Heart left ventricle (tissue), 16 donors: ENCODE data around the gene FXYD5. TPM values are rescaled to one million over a fixed set of nuclear protein-coding genes. Genes with fewer than 3 reads are reported as not detected.
"Not testable (repeated sequence)": the region's sequence is repeated elsewhere in the genome, so short reads cannot be mapped to it uniquely, and the experiment has no call there.

Experiments used
- ATAC-seq, 4 donors: fragments of 200-7000 bp; cut with Tn5 transposase; one replicate each; pipeline ENCODE4 v1.9.1; 2020 to 2022; ENCODE audit warnings: moderate library complexity in 4 of 4, mild to moderate bottlenecking in 3 of 4, moderate number of reproducible peaks in 1 of 4
- DNase-seq, 5 donors: peaks; one replicate each; pipeline ENCODE4 v3.0.0-alpha.2; 2020
- H3K27ac ChIP-seq, 12 donors: fragments of 200-600 bp; sonication (generic) in 4 of 12; one replicate each; pipeline versions ENCODE4 v1.5.0 to v1.8.0; 2016 to 2022; ENCODE audit warnings: mild to moderate bottlenecking in 2 of 12
- H3K27me3 ChIP-seq, 9 donors: fragments of 200-600 bp; sonication (generic) in 2 of 9; one replicate each; pipeline versions ENCODE4 v1.5.1 to v1.8.0; 2016 to 2022; ENCODE audit warnings: mild to moderate bottlenecking in 3 of 9
- H3K36me3 ChIP-seq, 9 donors: fragments of 200-600 bp; sonication (generic) in 2 of 9; one replicate each; pipeline versions ENCODE4 v1.5.0 to v1.8.0; 2018 to 2022; ENCODE audit warnings: mild to moderate bottlenecking in 2 of 9
- H3K4me1 ChIP-seq, 12 donors: fragments of 200-600 bp; sonication (generic) in 4 of 12; one replicate each; pipeline versions ENCODE4 v1.5.0 to v1.8.0; 2016 to 2022; ENCODE audit warnings: mild to moderate bottlenecking in 3 of 12
- H3K4me3 ChIP-seq, 12 donors: fragments of 200-600 bp; sonication (generic) in 4 of 12; one replicate each; pipeline versions ENCODE4 v1.5.0 to v1.8.0; 2017 to 2022; ENCODE audit warnings: mild to moderate bottlenecking in 9 of 12, moderate library complexity in 4 of 12
- H3K9me3 ChIP-seq, 12 donors: fragments of 200-600 bp; sonication (generic) in 4 of 12; one replicate each; pipeline versions ENCODE4 v1.5.0 to v1.8.0; 2016 to 2022; ENCODE audit warnings: mild to moderate bottlenecking in 1 of 12
- POLR2A ChIP-seq, 2 donors: fragments of 450-650 bp; IDR thresholded peaks; one replicate each; pipeline ENCODE4 v1.6.1; 2017; ENCODE audit warnings: antibody characterized with exemption in 2 of 2, mild to moderate bottlenecking in 2 of 2, moderate library complexity in 2 of 2
- WGBS, 4 donors: extraction: QIAGEN DNeasy Blood & Tissue Kit in 2 of 4; methylation state at CpG; one replicate each; pipeline versions ENCODE4 v1.1.5 to v1.1.7; 2013 to 2018; 5-methylcytosine and 5-hydroxymethylcytosine counted together
- intact Hi-C, 10 donors: fragments of 100-400 bp; cut with DNase I; formaldehyde crosslinking; loops; one replicate each; pipeline versions ENCODE4 v1.11.1 to v1.14.2; 2022
- polyA plus RNA-seq, 2 donors: library from polyadenylated mRNA; stranded (reverse); fragments of 200-250 nt; gene quantifications; one replicate each; pipeline ENCODE4 v1.2.3, GENCODE V29; 2013
- total RNA-seq, 9 donors: library from RNA; depleted of rRNA in 2 of 9; stranded (reverse); fragments of >200 nt in 2 of 9; fragmentation: NEBNext Ultra II Directional in 3 of 9; extraction: Animal tissue kit (Norgen Biotek cat#: 25700) in 3 of 9; gene quantifications; one replicate each; pipeline versions ENCODE4 v1.1.0 to v1.2.4, GENCODE V29; 2016 to 2023
- TF ChIP-seq, protein P1 (sequence below), 12 donors: fragments of 200-600 bp; sonication (generic) in 4 of 12; IDR thresholded peaks; one replicate each; pipeline versions ENCODE4 v1.5.0 to v1.8.0; 2018 to 2022; ENCODE audit warnings: antibody characterized with exemption in 12 of 12, mild to moderate bottlenecking in 5 of 12
- donor health status: ischemic (EF 13 %, LVEDD 7.1; RV severe dilation, severe dysfunction).
- donor health status: healthy with polysubstance abuse.
- donor health status: DM: no; HTN: yes; CAD: no.
- donor health status: DM: no; HTN: no; CAD: no.
- donor health status: ischemic (EF 25% LVEDD 6.9; RV normal size, moderate dysfunction).
- donor health status: ischemic (EF 25% LVEDD 5.7; RV mildly dilated, moderate dysfunction).
- donor health status: healthy.
- donor health status: DM: yes; HTN: yes; CAD: no.
- donor health status: ischemic (EF 35%, LVEDD 5.7; RV mildly dilated, moderate dysfunction).
- donor health status: nonischemic (EF 11% LVEDD 7.7; RV severe dilation, severe dysfunction).
- donor health status: DM: yes; HTN: yes; CAD: no.
- donor health status: PGD.
- donor health status: ischemic (EF 29% LVEDD 5.4; RV normal size, mild dysfunction).
- donor health status: nonischemic (EF 23%, LVEDD 6.1; RV moderate dilation, normal function).

FXYD5 gene
- total and polyA plus RNA-seq, 11 donors, result 15.3 to 87.9 (median 25.6) TPM

DNA sequence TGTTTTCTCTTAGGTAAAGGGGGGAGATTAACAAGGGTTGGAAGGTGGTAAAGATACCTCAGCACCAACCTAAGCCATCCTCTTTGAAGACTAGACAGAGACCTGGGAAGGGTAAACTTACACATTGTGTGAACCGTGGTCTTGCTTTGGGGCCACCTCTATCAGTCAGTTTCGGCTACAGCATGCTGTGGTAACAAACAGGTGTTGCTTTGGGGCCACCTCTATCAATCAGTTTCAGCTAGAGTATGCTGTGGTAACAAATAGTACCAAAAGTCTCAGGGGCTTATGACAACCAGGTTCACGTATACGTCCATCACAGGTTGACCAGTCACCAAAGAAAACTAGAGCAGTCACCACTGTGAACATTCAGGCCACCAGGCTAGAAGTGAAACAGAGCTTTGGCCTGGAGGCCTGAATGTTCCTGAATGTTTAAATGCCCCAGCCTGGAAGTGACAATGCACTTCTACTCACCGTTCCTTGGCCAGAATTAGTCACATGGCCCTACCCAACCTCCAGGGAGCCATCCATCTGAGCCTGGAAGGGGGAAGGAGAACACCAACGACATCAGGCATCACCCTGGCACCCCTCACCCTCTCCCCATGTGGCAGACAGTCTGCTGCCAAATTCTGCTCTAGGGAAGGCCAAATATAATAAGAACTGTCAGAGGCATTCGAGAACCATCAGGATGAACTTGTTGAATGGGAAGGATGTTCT is 7.6 kb upstream of the FXYD5 start:
- Histone ChIP-seq H3K4me3 (no peak overlapping the region), H3K36me3 (peaks cover 0 to 4% (median 0%) of the 10 kb centered on the region in 9 donors), H3K27ac (no peak overlapping the region), H3K9me3 (no peaks in the 10 kb centered on the region), H3K4me1 (peaks cover 0 to 20% (median 8%) of the 10 kb centered on the region in 12 donors), H3K27me3 (peaks cover 0 to 23% (median 0%) of the 10 kb centered on the region in 9 donors)
- no peak for ATAC-seq
- TF ChIP-seq, protein P1, sequence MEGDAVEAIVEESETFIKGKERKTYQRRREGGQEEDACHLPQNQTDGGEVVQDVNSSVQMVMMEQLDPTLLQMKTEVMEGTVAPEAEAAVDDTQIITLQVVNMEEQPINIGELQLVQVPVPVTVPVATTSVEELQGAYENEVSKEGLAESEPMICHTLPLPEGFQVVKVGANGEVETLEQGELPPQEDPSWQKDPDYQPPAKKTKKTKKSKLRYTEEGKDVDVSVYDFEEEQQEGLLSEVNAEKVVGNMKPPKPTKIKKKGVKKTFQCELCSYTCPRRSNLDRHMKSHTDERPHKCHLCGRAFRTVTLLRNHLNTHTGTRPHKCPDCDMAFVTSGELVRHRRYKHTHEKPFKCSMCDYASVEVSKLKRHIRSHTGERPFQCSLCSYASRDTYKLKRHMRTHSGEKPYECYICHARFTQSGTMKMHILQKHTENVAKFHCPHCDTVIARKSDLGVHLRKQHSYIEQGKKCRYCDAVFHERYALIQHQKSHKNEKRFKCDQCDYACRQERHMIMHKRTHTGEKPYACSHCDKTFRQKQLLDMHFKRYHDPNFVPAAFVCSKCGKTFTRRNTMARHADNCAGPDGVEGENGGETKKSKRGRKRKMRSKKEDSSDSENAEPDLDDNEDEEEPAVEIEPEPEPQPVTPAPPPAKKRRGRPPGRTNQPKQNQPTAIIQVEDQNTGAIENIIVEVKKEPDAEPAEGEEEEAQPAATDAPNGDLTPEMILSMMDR (IDR thresholded peaks at IDR 0.05), result no peak
- TF ChIP-seq POLR2A (IDR thresholded peaks at IDR 0.05), result no peak
- 69 to 71% (median 70%) methylated on average over 7 of the region's 7 CpGs for WGBS, 4 donors
- intact Hi-C loops, result loop anchor here in 1 of 10 donors (10.0 kb wide), 1 partner anchor 118 kb away; the partner anchor contains the start of gene USF2
- DNase-seq, result no peak

DNA sequence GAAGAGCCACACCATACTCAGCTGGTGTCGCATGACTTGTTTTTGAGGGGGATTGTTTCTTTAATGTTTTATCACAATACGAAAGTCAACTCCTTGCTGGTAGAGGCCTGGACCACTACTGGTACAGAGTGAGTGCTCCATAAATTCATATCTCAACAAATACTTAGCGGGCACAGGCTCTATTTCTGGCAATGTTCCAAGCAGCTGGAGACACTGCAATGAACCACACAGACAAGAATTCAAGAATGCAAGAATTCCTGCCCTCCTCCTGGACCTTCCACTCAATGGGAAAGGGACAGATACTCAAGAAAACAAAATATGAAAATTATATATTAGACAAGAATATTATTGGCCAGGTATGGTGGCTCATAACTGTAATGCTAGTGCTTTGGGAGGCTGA is 5.1 kb upstream of the FXYD5 start:
- H3K27me3 ChIP-seq, result peaks cover 0 to 14% (median 4%) of the 10 kb centered on the region in 9 donors
- peaks cover 0 to 24% (median 9%) of the 10 kb centered on the region in 12 donors for H3K4me1 ChIP-seq
- H3K9me3 ChIP-seq, result no peaks in the 10 kb centered on the region
- ATAC-seq (no peak), DNase-seq (no peak)
- no peak overlapping the region for H3K27ac ChIP-seq
- 84 to 88% (median 86%) methylated on average over 3 of the region's 3 CpGs for WGBS, 4 donors
- no peak overlapping the region for H3K4me3 ChIP-seq
- intact Hi-C loops, result loop anchor here in 1 of 10 donors (10.0 kb wide), 1 partner anchor 115 kb away; the partner anchor contains the start of gene USF2
- H3K36me3 ChIP-seq, result no peaks in the 10 kb centered on the region
- TF ChIP-seq, protein P1 (IDR thresholded peaks at IDR 0.05), result no peak
- TF ChIP-seq POLR2A (IDR thresholded peaks at IDR 0.05), result no peak

DNA sequence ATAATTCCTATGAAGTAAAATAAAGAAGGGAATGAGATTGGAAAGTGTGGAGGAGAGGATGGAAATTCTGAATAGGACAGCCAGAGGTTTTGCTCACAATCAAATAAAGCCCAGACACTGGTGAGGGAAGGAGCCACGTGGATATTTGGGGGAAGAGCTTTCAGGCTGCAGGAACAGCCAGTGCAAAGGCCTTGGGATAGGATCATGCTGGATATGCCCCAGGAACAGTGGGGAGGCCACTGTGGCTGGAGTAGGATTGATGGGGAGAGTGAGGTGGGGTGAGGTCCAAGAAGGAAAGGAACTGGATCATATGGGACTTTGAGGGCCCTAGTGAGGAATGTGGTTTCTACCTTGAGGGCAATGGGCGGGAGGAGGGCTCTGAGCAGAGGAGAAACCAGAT is 4.1 kb upstream of the FXYD5 start:
- TF ChIP-seq POLR2A (IDR thresholded peaks at IDR 0.05), result no peak
- TF ChIP-seq, protein P1 (IDR thresholded peaks at IDR 0.05), result no peak
- H3K9me3 ChIP-seq, result no peaks in the 10 kb centered on the region
- H3K4me1 ChIP-seq, result peaks cover 0 to 23% (median 14%) of the 10 kb centered on the region in 12 donors
- H3K4me3 ChIP-seq, result no peak overlapping the region
- intact Hi-C loops, result loop anchor here in 1 of 10 donors (5.0 to 10.0 kb wide), 2 partner anchors 94 to 117 kb away; partner anchors contain the start of genes LSR and USF2
- 72 to 85% (median 79%) methylated on average over 2 of the region's 2 CpGs for WGBS, 4 donors
- DNase-seq (no peak), ATAC-seq (no peak)
- no peaks in the 10 kb centered on the region for H3K36me3 ChIP-seq
- H3K27ac ChIP-seq, result no peak overlapping the region
- H3K27me3 ChIP-seq, result peaks cover 0 to 24% (median 4%) of the 10 kb centered on the region in 9 donors

DNA sequence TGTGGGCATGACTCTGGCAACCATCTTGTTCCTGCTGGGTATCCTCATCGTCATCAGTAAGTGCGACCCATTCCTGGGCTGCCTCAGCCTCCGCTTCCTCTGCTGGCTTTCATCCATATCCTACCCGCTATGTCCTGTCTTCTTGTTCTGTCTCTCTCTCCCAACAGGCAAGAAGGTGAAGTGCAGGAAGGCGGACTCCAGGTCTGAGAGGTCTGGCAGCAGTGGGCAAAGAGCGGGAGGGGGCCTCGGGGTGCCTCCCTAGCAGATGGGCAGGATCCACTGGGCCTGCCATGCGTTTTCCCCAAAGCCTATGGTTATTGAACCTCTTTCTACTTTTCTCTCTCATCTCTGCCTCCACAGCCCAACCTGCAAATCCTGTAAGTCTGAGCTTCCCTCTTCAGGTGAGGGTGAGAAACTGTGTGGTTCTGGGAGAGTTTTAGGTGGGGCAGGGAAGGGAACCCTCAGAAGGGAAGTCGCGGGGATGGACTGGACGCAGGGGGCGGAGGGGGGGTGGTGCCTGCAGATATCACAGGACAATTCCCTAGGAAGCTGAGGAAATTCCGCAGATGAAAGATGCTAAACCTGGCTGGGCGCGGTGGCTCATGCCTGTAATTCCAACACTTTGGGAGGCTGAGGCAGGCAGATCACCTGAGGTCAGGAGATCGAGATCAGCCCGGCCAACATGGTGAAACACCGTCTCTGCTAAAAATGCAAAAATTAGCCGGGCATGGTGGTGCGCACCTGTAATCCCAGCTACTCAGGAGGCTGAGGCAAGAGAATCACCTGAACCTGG is 3.1 kb upstream of the FXYD5 start:
- H3K4me3 ChIP-seq, result no peak overlapping the region

DNA sequence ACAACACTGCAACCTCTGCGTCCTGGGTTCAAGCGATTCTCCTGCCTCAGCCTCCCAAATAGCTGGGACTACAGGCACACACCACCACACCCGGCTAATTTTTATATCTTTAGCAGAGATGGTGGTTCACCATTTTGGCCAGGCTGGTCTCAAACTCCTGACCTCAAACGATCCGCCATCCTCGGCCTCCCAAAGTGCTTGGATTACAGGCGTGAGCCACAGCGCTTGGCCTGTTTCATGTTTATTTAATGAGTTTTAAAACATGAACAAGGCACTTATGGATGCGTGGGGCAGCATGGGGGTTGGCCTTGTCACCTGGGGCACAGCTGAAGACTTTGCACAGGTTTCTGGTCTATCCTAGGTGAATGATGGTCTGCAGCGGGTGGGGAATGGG is 1.4 kb upstream of the FXYD5 start:
- peak overlapping the region in 1 of 12 donors; percentile 78 for H3K4me3 ChIP-seq
- 68 to 83% (median 76%) methylated on average over 10 of the region's 10 CpGs for WGBS, 4 donors
- intact Hi-C loops, result loop anchor here in 1 of 10 donors (5.0 to 10.0 kb wide), 2 partner anchors 92 to 114 kb away; partner anchors contain the start of genes LSR and USF2
- H3K9me3 ChIP-seq, ATAC-seq, H3K27ac ChIP-seq, DNase-seq: not testable (repeated sequence)
- peaks cover 0 to 34% (median 18%) of the 10 kb centered on the region in 12 donors for H3K4me1 ChIP-seq
- H3K27me3 ChIP-seq, result peaks cover 0 to 30% (median 4%) of the 10 kb centered on the region in 9 donors
- peaks cover 0 to 14% (median 7%) of the 10 kb centered on the region in 9 donors for H3K36me3 ChIP-seq

More for the DNA sequence above, 3.1 kb upstream of the FXYD5 start:
- 79 to 89% (median 83%) methylated on average over 20 of the region's 20 CpGs for WGBS, 4 donors
- Histone ChIP-seq H3K4me1 (peaks cover 0 to 33% (median 18%) of the 10 kb centered on the region in 12 donors), H3K27ac (no peak overlapping the region), H3K27me3 (peaks cover 0 to 30% (median 4%) of the 10 kb centered on the region in 9 donors), H3K36me3 (no peaks in the 10 kb centered on the region), H3K9me3 (no peaks in the 10 kb centered on the region)
- DNase-seq (no peak), ATAC-seq (no peak)
- intact Hi-C loops, result loop anchor here in 1 of 10 donors (5.0 to 10.0 kb wide), 2 partner anchors 93 to 116 kb away; partner anchors contain the start of genes LSR and USF2
- TF ChIP-seq POLR2A (IDR thresholded peaks at IDR 0.05), result no peak
- TF ChIP-seq, protein P1 (IDR thresholded peaks at IDR 0.05), result no peak
